Astrocyte (in vitro differentiated cells and primary cell): ENCODE results near the gene FOXE3. TPM values are rescaled to one million over a fixed set of nuclear protein-coding genes. Genes with fewer than 3 reads are reported as not detected.

ENCODE experiments used
- DNase-seq: peaks from one replicate; pipeline ENCODE4 v3.0.0-alpha.2; 2010; ENCODE audit warnings: low read depth
- FAIRE-seq: peaks from 2 replicates; lab custom pipeline; 2011; peaks lifted over from hg19 to GRCh38; lab: Jason Lieb, UNC
- H2AFZ ChIP-seq: 2 replicates; pipeline ENCODE4 v1.6.0; 2012; ENCODE audit warnings: low read depth, low read length, inconsistent platforms
- H3K27ac ChIP-seq: 2 replicates; pipeline ENCODE4 v1.5.1; 2011; ENCODE audit warnings: low read depth, low read length, inconsistent platforms
- H3K27me3 ChIP-seq: 2 replicates; pipeline ENCODE4 v1.6.0; 2011; ENCODE audit warnings: low read length, inconsistent platforms; ENCODE audit not compliant: insufficient read depth
- H3K36me3 ChIP-seq: 2 replicates; pipeline ENCODE4 v1.5.1; 2011; ENCODE audit warnings: low read length, inconsistent platforms; ENCODE audit not compliant: insufficient read depth
- H3K4me1 ChIP-seq: 2 replicates; pipeline ENCODE4 v1.5.1; 2011; ENCODE audit warnings: low read length, inconsistent platforms; ENCODE audit not compliant: insufficient read depth
- H3K4me2 ChIP-seq: 2 replicates; pipeline ENCODE4 v1.6.0; 2012; ENCODE audit warnings: low read length, inconsistent platforms
- H3K4me3 ChIP-seq: 2 replicates; pipeline ENCODE4 v1.5.1; 2011; ENCODE audit warnings: low read depth, mild to moderate bottlenecking, low read length, inconsistent platforms; ENCODE audit not compliant: insufficient read depth
- H3K79me2 ChIP-seq: 2 replicates; pipeline ENCODE4 v1.6.0; 2012; ENCODE audit warnings: mild to moderate bottlenecking, low read length, inconsistent platforms; ENCODE audit not compliant: insufficient read depth
- H3K9ac ChIP-seq: 2 replicates; pipeline ENCODE4 v1.6.0; 2012; ENCODE audit warnings: mild to moderate bottlenecking, low read length, inconsistent platforms
- H3K9me3 ChIP-seq: 2 replicates; pipeline ENCODE4 v1.5.1; 2012; ENCODE audit warnings: low read depth, mild to moderate bottlenecking, low read length, inconsistent platforms; ENCODE audit not compliant: insufficient read depth
- H4K20me1 ChIP-seq: 2 replicates; pipeline ENCODE4 v1.6.0; 2012; ENCODE audit warnings: low read length, inconsistent platforms; ENCODE audit not compliant: insufficient read depth
- H3K27ac Mint-ChIP-seq: one replicate; pipeline ENCODE4 v1.8.0; 2021; ENCODE audit warnings: mild to moderate bottlenecking, mixed read lengths; ENCODE audit not compliant: unreplicated experiment
- H3K27me3 Mint-ChIP-seq: one replicate; pipeline ENCODE4 v1.8.0; 2021; ENCODE audit warnings: low read depth, mixed read lengths; ENCODE audit not compliant: unreplicated experiment
- H3K36me3 Mint-ChIP-seq: one replicate; pipeline ENCODE4 v1.8.0; 2021; ENCODE audit warnings: low read depth, mixed read lengths; ENCODE audit not compliant: unreplicated experiment
- H3K4me1 Mint-ChIP-seq: one replicate; pipeline ENCODE4 v1.8.0; 2021; ENCODE audit warnings: low read depth, mixed read lengths; ENCODE audit not compliant: unreplicated experiment
- H3K4me3 Mint-ChIP-seq: one replicate; pipeline ENCODE4 v1.8.0; 2021; ENCODE audit warnings: mild to moderate bottlenecking, moderate library complexity, mixed read lengths; ENCODE audit not compliant: unreplicated experiment
- H3K9me3 Mint-ChIP-seq: one replicate; pipeline ENCODE4 v1.8.0; 2021; ENCODE audit warnings: mild to moderate bottlenecking, mixed read lengths; ENCODE audit not compliant: unreplicated experiment
- EZH2 ChIP-seq: IDR thresholded peaks from 2 replicates; pipeline ENCODE4 v1.6.1; 2012; ENCODE audit warnings: mild to moderate bottlenecking, low read length, inconsistent platforms; ENCODE audit not compliant: insufficient read depth
- total RNA-seq: library from RNA; stranded (reverse); gene quantifications from 2 replicates; pipeline ENCODE4 v1.2.1, GENCODE V29; 2021
- TF ChIP-seq, protein P1 (sequence below): IDR thresholded peaks from 2 replicates; pipeline ENCODE4 v1.5.1; 2011; ENCODE audit warnings: low read depth, mild to moderate bottlenecking, inconsistent platforms, low read length, moderate library complexity; ENCODE audit not compliant: insufficient read depth

FOXE3 gene
- total RNA-seq, 1 donor from 2014 or later = 0.14 TPM

DNA sequence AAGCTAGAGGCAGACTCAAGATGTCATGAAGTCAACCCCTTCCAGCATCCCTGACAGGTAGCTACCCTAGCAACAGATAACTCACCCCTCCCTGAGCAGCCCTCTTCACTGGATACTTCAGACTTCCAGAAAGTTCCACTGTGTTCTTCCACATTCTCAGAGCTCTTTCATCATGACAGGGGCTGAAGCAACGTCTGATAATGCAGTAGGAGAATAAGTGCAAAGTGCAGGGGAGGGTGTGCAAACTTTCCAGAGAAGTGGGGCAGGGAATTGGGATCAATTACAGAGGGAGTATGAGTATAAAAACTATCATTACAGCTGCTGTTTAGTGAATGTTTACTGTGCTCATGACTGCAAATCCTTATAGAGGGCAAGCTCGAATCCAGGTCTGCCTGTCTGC is 26.4 kb upstream of the FOXE3 start:
- FAIRE-seq = no peak
- Mint-ChIP-seq H3K9me3 (no peaks in the 10 kb centered on the region), H3K36me3 (peaks cover 5% of the 10 kb centered on the region), H3K27ac (no peak overlapping the region), H3K4me1 (peaks cover 4% of the 10 kb centered on the region), H3K27me3 (peaks cover 34% of the 10 kb centered on the region), H3K4me3 (no peak overlapping the region)
- Histone ChIP-seq H2AFZ (no peak overlapping the region), H4K20me1 (peaks cover 12% of the 10 kb centered on the region), H3K4me2 (no peak overlapping the region), H3K4me3 (no peak overlapping the region), H3K79me2 (no peaks in the 10 kb centered on the region), H3K9ac (no peak overlapping the region), H3K4me1 (no peaks in the 10 kb centered on the region), H3K36me3 (no peaks in the 10 kb centered on the region), H3K27ac (no peak overlapping the region), H3K27me3 (no peaks in the 10 kb centered on the region), H3K9me3 (no peaks in the 10 kb centered on the region)
- TF ChIP-seq, protein P1, sequence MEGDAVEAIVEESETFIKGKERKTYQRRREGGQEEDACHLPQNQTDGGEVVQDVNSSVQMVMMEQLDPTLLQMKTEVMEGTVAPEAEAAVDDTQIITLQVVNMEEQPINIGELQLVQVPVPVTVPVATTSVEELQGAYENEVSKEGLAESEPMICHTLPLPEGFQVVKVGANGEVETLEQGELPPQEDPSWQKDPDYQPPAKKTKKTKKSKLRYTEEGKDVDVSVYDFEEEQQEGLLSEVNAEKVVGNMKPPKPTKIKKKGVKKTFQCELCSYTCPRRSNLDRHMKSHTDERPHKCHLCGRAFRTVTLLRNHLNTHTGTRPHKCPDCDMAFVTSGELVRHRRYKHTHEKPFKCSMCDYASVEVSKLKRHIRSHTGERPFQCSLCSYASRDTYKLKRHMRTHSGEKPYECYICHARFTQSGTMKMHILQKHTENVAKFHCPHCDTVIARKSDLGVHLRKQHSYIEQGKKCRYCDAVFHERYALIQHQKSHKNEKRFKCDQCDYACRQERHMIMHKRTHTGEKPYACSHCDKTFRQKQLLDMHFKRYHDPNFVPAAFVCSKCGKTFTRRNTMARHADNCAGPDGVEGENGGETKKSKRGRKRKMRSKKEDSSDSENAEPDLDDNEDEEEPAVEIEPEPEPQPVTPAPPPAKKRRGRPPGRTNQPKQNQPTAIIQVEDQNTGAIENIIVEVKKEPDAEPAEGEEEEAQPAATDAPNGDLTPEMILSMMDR = no peak
- TF ChIP-seq EZH2 = no peak
- no peak for DNase-seq

DNA sequence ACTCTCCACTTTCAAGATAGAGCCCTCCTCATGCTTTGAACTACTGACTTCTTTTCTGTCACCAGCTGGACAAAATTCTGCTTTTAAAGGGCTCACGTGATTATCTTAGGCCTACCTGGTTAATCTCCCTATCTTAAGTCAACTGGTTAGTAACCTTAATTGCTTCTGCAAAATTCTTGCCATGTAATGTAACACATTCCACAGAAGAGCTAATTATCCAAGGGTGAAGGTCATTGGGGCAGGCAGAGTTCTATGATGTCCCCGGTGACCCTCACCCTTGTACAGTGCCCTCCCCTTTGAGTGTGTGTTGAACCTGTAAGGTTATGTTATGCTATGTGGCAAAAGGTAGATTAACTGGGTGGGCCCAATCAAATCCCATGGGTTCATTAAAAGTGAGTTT is 25.2 kb upstream of the FOXE3 start:
- Histone ChIP-seq H3K9me3 (no peaks in the 10 kb centered on the region), H3K4me2 (no peak overlapping the region), H4K20me1 (peaks cover 12% of the 10 kb centered on the region), H3K79me2 (no peaks in the 10 kb centered on the region), H2AFZ (no peak overlapping the region), H3K27me3 (no peaks in the 10 kb centered on the region), H3K27ac (no peak overlapping the region), H3K4me3 (no peak overlapping the region), H3K36me3 (no peaks in the 10 kb centered on the region), H3K4me1 (no peaks in the 10 kb centered on the region), H3K9ac (no peak overlapping the region)
- H3K27ac Mint-ChIP-seq = no peak overlapping the region
- peaks cover 2% of the 10 kb centered on the region for H3K36me3 Mint-ChIP-seq
- H3K4me3 Mint-ChIP-seq = no peak overlapping the region
- no peak for DNase-seq
- H3K4me1 Mint-ChIP-seq = peaks cover 4% of the 10 kb centered on the region
- no peaks in the 10 kb centered on the region for H3K9me3 Mint-ChIP-seq
- no peak for FAIRE-seq
- peaks cover 39% of the 10 kb centered on the region for H3K27me3 Mint-ChIP-seq
- TF ChIP-seq, protein P1 = no peak
- TF ChIP-seq EZH2 = no peak

DNA sequence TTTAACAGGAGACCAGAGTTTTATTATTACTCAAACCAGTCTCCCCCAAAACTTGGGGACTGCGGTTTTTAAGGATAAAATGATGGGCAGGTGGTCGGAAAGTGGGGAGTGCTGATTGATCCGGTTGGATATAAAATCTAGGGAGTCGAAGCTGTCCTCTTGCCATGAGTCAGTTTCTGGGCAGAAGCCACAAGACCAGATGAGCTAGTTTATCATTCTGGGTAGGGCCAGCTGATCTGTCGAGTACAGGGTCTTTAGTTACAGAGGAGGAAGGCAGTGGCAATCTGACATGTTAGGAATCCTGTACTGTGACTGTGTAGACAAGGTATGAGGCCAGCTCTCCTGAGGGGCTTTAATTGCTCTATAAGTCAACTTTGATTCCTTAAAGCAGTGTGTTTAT is 22.9 kb upstream of the FOXE3 start:
- H3K4me1 ChIP-seq = no peaks in the 10 kb centered on the region
- H3K9ac ChIP-seq = no peak overlapping the region
- H3K36me3 ChIP-seq = no peaks in the 10 kb centered on the region
- no peak overlapping the region for H3K27ac ChIP-seq
- peaks cover 2% of the 10 kb centered on the region for H3K36me3 Mint-ChIP-seq
- H2AFZ ChIP-seq = no peak overlapping the region
- peaks cover 50% of the 10 kb centered on the region for H3K27me3 Mint-ChIP-seq
- DNase-seq (no peak), FAIRE-seq (no peak)
- no peaks in the 10 kb centered on the region for H3K9me3 Mint-ChIP-seq
- no peak overlapping the region for H3K27ac Mint-ChIP-seq
- no peak overlapping the region for H3K4me2 ChIP-seq
- no peak overlapping the region for H3K4me3 ChIP-seq
- H3K9me3 ChIP-seq = no peaks in the 10 kb centered on the region
- H3K4me1 Mint-ChIP-seq = peaks cover 4% of the 10 kb centered on the region
- no peak overlapping the region for H3K4me3 Mint-ChIP-seq
- TF ChIP-seq, protein P1 = no peak
- TF ChIP-seq EZH2 = no peak
- H3K79me2 ChIP-seq = no peaks in the 10 kb centered on the region
- peaks cover 2% of the 10 kb centered on the region for H3K27me3 ChIP-seq
- peaks cover 5% of the 10 kb centered on the region for H4K20me1 ChIP-seq
